Heart left ventricle (tissue), 16 donors: ENCODE measurements around the gene GATAD1. TPM values are rescaled to one million over a fixed set of nuclear protein-coding genes. Genes with fewer than 3 reads are reported as not detected.
"Not testable (repeated sequence)": the region's sequence is repeated elsewhere in the genome, so short reads cannot be mapped to it uniquely, and the experiment has no call there.

Source experiments
- ATAC-seq, 4 donors: fragments of 200-7000 bp; cut with Tn5 transposase; one replicate each; pipeline ENCODE4 v1.9.1; 2020 to 2022; ENCODE audit warnings: moderate library complexity in 4 of 4, mild to moderate bottlenecking in 3 of 4, moderate number of reproducible peaks in 1 of 4
- DNase-seq, 5 donors: peaks; one replicate each; pipeline ENCODE4 v3.0.0-alpha.2; 2020
- H3K27ac ChIP-seq, 12 donors: fragments of 200-600 bp; sonication (generic) in 4 of 12; one replicate each; pipeline versions ENCODE4 v1.5.0 to v1.8.0; 2016 to 2022; ENCODE audit warnings: mild to moderate bottlenecking in 2 of 12
- H3K27me3 ChIP-seq, 9 donors: fragments of 200-600 bp; sonication (generic) in 2 of 9; one replicate each; pipeline versions ENCODE4 v1.5.1 to v1.8.0; 2016 to 2022; ENCODE audit warnings: mild to moderate bottlenecking in 3 of 9
- H3K36me3 ChIP-seq, 9 donors: fragments of 200-600 bp; sonication (generic) in 2 of 9; one replicate each; pipeline versions ENCODE4 v1.5.0 to v1.8.0; 2018 to 2022; ENCODE audit warnings: mild to moderate bottlenecking in 2 of 9
- H3K4me1 ChIP-seq, 12 donors: fragments of 200-600 bp; sonication (generic) in 4 of 12; one replicate each; pipeline versions ENCODE4 v1.5.0 to v1.8.0; 2016 to 2022; ENCODE audit warnings: mild to moderate bottlenecking in 3 of 12
- H3K4me3 ChIP-seq, 12 donors: fragments of 200-600 bp; sonication (generic) in 4 of 12; one replicate each; pipeline versions ENCODE4 v1.5.0 to v1.8.0; 2017 to 2022; ENCODE audit warnings: mild to moderate bottlenecking in 9 of 12, moderate library complexity in 4 of 12
- H3K9me3 ChIP-seq, 12 donors: fragments of 200-600 bp; sonication (generic) in 4 of 12; one replicate each; pipeline versions ENCODE4 v1.5.0 to v1.8.0; 2016 to 2022; ENCODE audit warnings: mild to moderate bottlenecking in 1 of 12
- CTCF ChIP-seq, 12 donors: fragments of 200-600 bp; sonication (generic) in 4 of 12; IDR thresholded peaks; one replicate each; pipeline versions ENCODE4 v1.5.0 to v1.8.0; 2018 to 2022; ENCODE audit warnings: antibody characterized with exemption in 12 of 12, mild to moderate bottlenecking in 5 of 12
- POLR2A ChIP-seq, 2 donors: fragments of 450-650 bp; IDR thresholded peaks; one replicate each; pipeline ENCODE4 v1.6.1; 2017; ENCODE audit warnings: antibody characterized with exemption in 2 of 2, mild to moderate bottlenecking in 2 of 2, moderate library complexity in 2 of 2
- WGBS, 4 donors: extraction: QIAGEN DNeasy Blood & Tissue Kit in 2 of 4; methylation state at CpG; one replicate each; pipeline versions ENCODE4 v1.1.5 to v1.1.7; 2013 to 2018; 5-methylcytosine and 5-hydroxymethylcytosine counted together
- intact Hi-C, 10 donors: fragments of 100-400 bp; cut with DNase I; formaldehyde crosslinking; loops; one replicate each; pipeline versions ENCODE4 v1.11.1 to v1.14.2; 2022
- polyA plus RNA-seq, 2 donors: library from polyadenylated mRNA; stranded (reverse); fragments of 200-250 nt; gene quantifications; one replicate each; pipeline ENCODE4 v1.2.3, GENCODE V29; 2013
- total RNA-seq, 9 donors: library from RNA; depleted of rRNA in 2 of 9; stranded (reverse); fragments of >200 nt in 2 of 9; fragmentation: NEBNext Ultra II Directional in 3 of 9; extraction: Animal tissue kit (Norgen Biotek cat#: 25700) in 3 of 9; gene quantifications; one replicate each; pipeline versions ENCODE4 v1.1.0 to v1.2.4, GENCODE V29; 2016 to 2023
- donor health status: ischemic (EF 13 %, LVEDD 7.1; RV severe dilation, severe dysfunction).
- donor health status: healthy with polysubstance abuse.
- donor health status: DM: no; HTN: yes; CAD: no.
- donor health status: DM: no; HTN: no; CAD: no.
- donor health status: ischemic (EF 25% LVEDD 6.9; RV normal size, moderate dysfunction).
- donor health status: ischemic (EF 25% LVEDD 5.7; RV mildly dilated, moderate dysfunction).
- donor health status: healthy.
- donor health status: DM: yes; HTN: yes; CAD: no.
- donor health status: ischemic (EF 35%, LVEDD 5.7; RV mildly dilated, moderate dysfunction).
- donor health status: nonischemic (EF 11% LVEDD 7.7; RV severe dilation, severe dysfunction).
- donor health status: DM: yes; HTN: yes; CAD: no.
- donor health status: PGD.
- donor health status: ischemic (EF 29% LVEDD 5.4; RV normal size, mild dysfunction).
- donor health status: nonischemic (EF 23%, LVEDD 6.1; RV moderate dilation, normal function).

The GATAD1 gene
- total and polyA plus RNA-seq, 11 donors, result 8.5 to 20.5 (median 13.8) TPM

- Histone ChIP-seq H3K27me3 (no peaks in the 10 kb centered on the region), H3K4me3 (no peak overlapping the region), H3K4me1 (no peaks in the 10 kb centered on the region), H3K36me3 (peaks cover 0 to 28% (median 15%) of the 10 kb centered on the region in 9 donors), H3K9me3 (no peaks in the 10 kb centered on the region), H3K27ac (no peak overlapping the region)
- intact Hi-C loops, result no loop called here
- DNase-seq (no peak), ATAC-seq (no peak)
- 86 to 91% (median 88%) methylated on average over 9 of the region's 9 CpGs for WGBS, 4 donors
- TF ChIP-seq POLR2A (IDR thresholded peaks at IDR 0.05) (no peak), CTCF (IDR thresholded peaks at IDR 0.05) (no peak)
These were observed 30.8 kb downstream of the GATAD1 start for GRCh38 chr7:92478095-92478494.

DNA sequence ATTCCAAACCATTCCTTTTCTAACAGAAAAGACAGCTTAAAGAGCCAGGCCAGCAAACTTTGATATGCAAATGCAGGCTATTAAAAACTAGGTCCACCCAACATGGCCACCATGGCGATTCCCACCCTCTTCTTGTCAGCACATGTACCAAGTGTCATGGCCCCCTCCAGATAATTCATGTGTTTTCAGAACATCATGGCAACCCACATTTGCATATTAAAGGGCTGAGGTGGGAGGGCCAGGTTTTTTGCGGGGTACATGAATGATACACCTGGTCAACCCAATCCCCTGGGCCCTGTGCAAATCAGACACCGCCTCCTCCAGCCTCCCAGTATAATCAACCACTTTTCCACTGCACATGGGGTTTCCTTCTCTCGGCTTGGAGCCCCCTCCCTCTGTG, 31.4 kb downstream of the GATAD1 start:
- Histone ChIP-seq H3K27ac (no peak overlapping the region), H3K27me3 (no peaks in the 10 kb centered on the region), H3K9me3 (no peaks in the 10 kb centered on the region), H3K36me3 (peaks cover 0 to 27% (median 15%) of the 10 kb centered on the region in 9 donors), H3K4me3 (no peak overlapping the region), H3K4me1 (no peaks in the 10 kb centered on the region)
- ATAC-seq (no peak), DNase-seq (no peak)
- 94 to 99% (median 97%) methylated on average over 4 of the region's 4 CpGs for WGBS, 4 donors
- intact Hi-C loops, result no loop called here
- TF ChIP-seq CTCF (IDR thresholded peaks at IDR 0.05) (no peak), POLR2A (IDR thresholded peaks at IDR 0.05) (no peak)

GRCh38 chr7:92479146-92479545, 31.9 kb downstream of the GATAD1 start:
- H3K27me3 ChIP-seq, intact Hi-C loops, H3K27ac ChIP-seq, DNase-seq, ATAC-seq, H3K4me3 ChIP-seq, H3K4me1 ChIP-seq, H3K9me3 ChIP-seq: not testable (repeated sequence)
- peaks cover 0 to 27% (median 15%) of the 10 kb centered on the region in 9 donors for H3K36me3 ChIP-seq
- WGBS, 4 donors, result 92 to 95% (median 94%) methylated on average over 4 of the region's 4 CpGs

DNA sequence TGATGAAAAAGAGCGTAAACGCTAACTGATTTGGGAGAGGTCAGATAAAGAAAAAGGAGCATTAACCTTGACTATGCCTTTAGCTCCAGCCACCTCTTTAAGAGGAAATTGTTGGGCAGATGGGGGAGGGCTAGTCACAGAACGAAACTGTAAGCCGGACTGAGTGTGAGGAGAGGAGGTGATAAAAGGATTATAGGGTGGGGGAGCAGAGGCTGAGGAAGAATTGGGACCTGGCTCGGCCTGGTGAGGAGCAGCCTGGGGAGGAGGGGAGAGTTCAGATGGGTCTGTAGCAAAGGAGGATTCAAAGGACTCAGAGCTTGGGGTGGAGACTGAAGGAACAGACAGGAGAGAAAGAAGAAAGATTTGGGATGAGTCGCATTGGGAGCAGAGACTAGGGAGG, 36.3 kb downstream of the GATAD1 start:
- H3K9me3 ChIP-seq, H3K4me1 ChIP-seq, H3K27ac ChIP-seq, DNase-seq, intact Hi-C loops, ATAC-seq, H3K4me3 ChIP-seq, H3K27me3 ChIP-seq: not testable (repeated sequence)
- H3K36me3 ChIP-seq, result peaks cover 2 to 47% (median 33%) of the 10 kb centered on the region in 9 donors
- 69 to 70% (median 69%) methylated on average over 6 of the region's 6 CpGs for WGBS, 4 donors

DNA sequence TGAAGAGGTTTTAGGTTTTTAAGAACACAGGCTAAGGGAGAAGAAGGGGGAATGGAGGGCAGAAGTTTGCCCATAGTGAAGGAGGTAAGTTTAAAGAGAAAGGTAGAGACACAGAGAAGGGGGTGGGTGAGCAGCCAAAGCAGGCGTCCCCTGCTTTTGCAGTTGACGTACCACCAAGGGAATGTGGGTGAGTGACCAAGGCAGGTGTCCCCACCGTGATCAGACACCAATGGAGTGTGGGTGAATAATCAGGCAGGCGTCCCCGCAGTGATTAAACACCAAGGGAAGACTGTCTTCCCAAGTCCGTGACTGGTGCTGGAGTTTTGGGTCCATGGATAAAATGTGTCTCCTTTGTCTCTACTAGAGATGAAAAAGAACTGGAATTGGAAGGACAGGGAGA, 36.9 kb downstream of the GATAD1 start:
- H3K4me3 ChIP-seq, ATAC-seq, intact Hi-C loops, H3K4me1 ChIP-seq, H3K27me3 ChIP-seq, H3K27ac ChIP-seq, H3K9me3 ChIP-seq, DNase-seq: not testable (repeated sequence)
- H3K36me3 ChIP-seq, result peaks cover 2 to 52% (median 39%) of the 10 kb centered on the region in 9 donors
- 94 to 96% (median 94%) methylated on average over 6 of the region's 6 CpGs for WGBS, 4 donors

DNA sequence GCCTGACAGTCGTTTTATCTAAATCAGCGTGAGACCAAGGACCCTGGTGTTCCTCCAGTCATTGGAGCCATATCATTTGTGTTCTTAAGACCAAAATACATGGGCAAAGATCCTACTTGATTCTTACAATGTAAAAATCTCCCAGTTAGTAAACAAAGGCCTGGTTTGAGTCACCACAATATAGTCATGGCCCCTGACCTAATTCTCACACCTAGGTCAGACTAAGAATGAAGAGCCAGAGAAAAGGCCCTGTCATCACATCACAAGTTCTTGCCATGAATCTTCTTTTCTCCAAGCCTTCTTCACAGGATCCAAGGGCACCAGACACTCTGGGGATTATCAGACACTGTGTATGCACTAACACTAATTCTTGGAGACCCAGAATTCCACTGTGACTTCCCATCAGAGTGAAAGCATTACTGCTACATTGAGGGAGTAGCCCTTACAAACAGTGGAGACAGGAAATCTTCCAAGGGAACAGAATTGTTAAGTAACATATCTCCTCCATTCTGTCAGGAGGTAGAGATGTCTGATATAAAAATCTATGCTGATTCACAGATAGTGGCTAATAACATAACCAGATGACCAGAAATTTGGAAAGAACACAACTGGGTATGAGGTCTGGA, 38.1 kb downstream of the GATAD1 start:
- ATAC-seq, result peak in 3 of 4 donors; percentile 36 to 59 (median 58)
- no peak for DNase-seq
- intact Hi-C loops, result no loop called here
- TF ChIP-seq POLR2A (IDR thresholded peaks at IDR 0.05) (no peak), CTCF (IDR thresholded peaks at IDR 0.05) (no peak)
- Histone ChIP-seq H3K9me3 (no peaks in the 10 kb centered on the region), H3K4me3 (no peak overlapping the region), H3K36me3 (peaks cover 2 to 60% (median 49%) of the 10 kb centered on the region in 9 donors), H3K27me3 (no peaks in the 10 kb centered on the region), H3K27ac (peak overlapping the region in 3 of 12 donors; percentile 13 to 47 (median 20)), H3K4me1 (peaks cover 0 to 8% (median 0%) of the 10 kb centered on the region in 12 donors)
- 81 to 91% (median 88%) methylated on average over 2 of the region's 2 CpGs for WGBS, 4 donors
